Right ventricle myocardium inferior (tissue), 1 donor: Measurements from ENCODE around the gene FOXL1. TPM values are rescaled to one million over a fixed set of nuclear protein-coding genes. Genes with fewer than 3 reads are reported as not detected.
A peak's percentile ranks its signal among the peaks of the same experiment; 100 is the strongest.

Source experiments
- ATAC-seq: fragments of 200-7000 bp; cut with Tn5 transposase; one replicate; pipeline ENCODE4 v1.9.1; 2020; ENCODE audit warnings: mild to moderate bottlenecking, moderate library complexity
- DNase-seq: peaks from one replicate; pipeline ENCODE4 v3.0.0; 2021; ENCODE audit errors: missing footprints
- intact Hi-C: fragments of 100-400 bp; cut with DNase I; formaldehyde crosslinking; loops from one replicate; pipeline ENCODE4 v1.11.0; 2022
- total RNA-seq: library from RNA; stranded (reverse); fragmentation: NEBNext Ultra II Directional; extraction: Animal tissue kit (Norgen Biotek cat#: 25700); gene quantifications from one replicate; pipeline ENCODE4 v1.2.1, GENCODE V29; 2021
- donor health status: DM: no; HTN: yes; CAD: no; lungs with severe emphysema.

Gene FOXL1
- total RNA-seq, 1 donor from 2014 or later = 0.60 TPM

GRCh38 chr16:86616906-86617305 lies 38.6 kb downstream of the FOXL1 start:
- intact Hi-C loops = no loop called here
- no peak for ATAC-seq

DNA sequence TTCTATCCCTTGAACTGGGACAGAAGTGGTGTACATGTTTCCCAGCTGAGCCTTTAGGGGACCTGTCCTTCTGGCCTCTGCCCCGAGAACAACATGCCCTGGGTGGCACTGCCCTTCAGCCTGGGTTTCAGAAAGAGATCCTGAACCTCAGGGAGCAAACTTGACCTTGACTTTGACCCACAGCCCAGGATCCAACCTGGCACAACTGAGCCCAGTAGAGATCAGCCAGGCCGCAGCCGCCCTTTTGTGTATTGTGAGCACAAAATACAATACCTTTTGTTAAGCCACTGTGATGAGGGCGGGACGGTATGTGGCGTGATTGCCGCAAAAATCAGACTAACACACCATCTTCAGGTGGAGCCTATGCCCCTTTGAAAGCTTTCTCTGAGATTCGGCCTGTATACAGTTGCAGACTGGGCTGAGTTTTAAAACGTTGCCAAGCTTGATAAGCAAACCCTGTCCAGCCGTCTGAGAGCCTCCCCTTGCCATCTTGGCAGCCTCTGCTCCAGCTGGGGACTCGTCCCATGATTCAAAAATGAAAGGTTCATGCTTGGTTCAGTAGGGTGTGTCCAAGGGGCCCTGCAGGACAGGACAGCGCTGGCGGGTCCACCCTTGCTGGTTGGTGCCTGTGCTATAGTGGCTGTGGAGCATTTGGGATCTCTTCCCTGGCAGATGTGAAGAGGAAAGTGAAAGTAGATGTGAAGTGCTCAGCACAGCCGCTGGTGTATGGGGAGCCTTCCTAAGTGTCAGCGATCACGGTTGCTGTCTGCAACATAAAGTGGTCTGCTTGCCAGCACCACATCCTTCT lies 40.3 kb downstream of the FOXL1 start:
- peak; percentile 61 for ATAC-seq

More at GRCh38 chr16:86616906-86617305, 38.6 kb downstream of the FOXL1 start:
- no peak for DNase-seq

GRCh38 chr16:86619239-86619794 lies 41.0 kb downstream of the FOXL1 start:
- intact Hi-C loops = no loop called here
- DNase-seq = no peak
- no peak for ATAC-seq

More for the DNA sequence above, 40.3 kb downstream of the FOXL1 start:
- intact Hi-C loops = no loop called here
- DNase-seq = no peak

DNA sequence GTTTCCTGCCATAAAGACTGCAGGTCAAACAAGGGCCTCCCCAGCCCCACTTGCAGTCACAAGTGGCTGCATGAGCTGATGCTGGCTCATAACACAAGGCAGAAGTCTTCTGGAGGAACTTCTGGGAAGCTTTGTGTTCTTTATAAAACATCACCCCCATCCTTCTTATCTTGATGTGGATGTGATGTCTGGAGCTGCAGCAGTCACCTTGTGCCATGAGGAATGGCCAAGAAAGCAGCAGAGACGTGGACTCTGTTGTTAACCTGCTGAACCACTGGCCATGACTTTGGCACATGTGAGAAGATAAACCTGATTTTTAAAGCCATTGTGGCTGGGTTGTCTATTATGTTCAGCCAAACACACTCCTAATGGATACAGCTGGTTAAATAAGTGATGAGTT lies 41.8 kb downstream of the FOXL1 start:
- ATAC-seq (no peak), DNase-seq (no peak)
- intact Hi-C loops = no loop called here

- no peak for ATAC-seq
- intact Hi-C loops = no loop called here
These were observed 43.6 kb downstream of the FOXL1 start for GRCh38 chr16:86621966-86622365.

DNA sequence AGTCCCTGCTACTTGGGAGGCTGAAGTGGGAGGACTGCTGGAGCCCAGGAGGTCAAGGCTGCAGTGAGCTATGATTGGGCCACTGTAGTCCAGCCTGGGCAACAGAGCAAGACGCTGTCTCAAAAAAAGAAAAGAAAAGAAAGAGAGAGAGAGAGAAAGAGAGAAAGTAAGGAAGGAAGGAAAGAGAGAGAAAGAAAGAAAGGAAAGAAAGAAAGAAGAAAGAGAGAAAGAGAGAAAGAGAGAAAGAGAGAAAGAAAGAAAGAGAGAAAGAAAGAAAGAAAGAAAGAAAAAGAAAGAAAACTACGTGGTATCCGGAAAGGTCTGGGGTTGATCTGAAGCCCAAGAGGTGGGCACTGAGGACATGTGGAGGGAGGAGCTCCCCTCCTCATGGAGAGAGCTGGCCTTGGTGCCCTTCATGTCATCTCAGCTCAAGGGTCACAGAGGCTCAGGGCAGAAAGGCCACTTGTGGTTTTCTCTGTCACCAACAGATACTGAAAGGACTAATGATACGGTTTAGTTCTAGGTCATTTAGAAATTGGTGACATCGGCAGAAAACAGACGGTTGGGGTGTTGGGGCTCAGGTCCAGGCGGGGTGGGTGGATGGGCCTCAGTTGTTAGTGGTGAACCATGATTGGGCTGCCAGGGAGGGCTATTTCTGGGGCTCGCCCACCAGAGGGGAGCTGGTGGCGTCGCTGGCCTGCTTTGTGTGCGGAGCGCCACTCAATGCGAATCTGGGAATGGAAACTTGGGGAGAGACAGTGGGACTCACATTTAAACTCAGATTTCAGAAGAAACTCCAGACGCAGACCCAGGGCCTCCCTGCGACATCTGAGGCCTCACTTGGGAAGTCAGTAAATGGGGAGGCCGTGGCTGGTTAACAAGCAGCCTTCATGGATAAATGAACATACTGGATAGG lies 44.6 kb downstream of the FOXL1 start:
- no peak for ATAC-seq
- DNase-seq = no peak
- intact Hi-C loops = no loop called here

More at GRCh38 chr16:86621966-86622365, 43.6 kb downstream of the FOXL1 start:
- no peak for DNase-seq

- intact Hi-C loops = no loop called here
- no peak for ATAC-seq
- no peak for DNase-seq
These were observed 46.7 kb downstream of the FOXL1 start for GRCh38 chr16:86625029-86625428.

- ATAC-seq (no peak), DNase-seq (no peak)
- intact Hi-C loops = no loop called here
These were observed 47.5 kb downstream of the FOXL1 start for GRCh38 chr16:86625821-86626220.

DNA sequence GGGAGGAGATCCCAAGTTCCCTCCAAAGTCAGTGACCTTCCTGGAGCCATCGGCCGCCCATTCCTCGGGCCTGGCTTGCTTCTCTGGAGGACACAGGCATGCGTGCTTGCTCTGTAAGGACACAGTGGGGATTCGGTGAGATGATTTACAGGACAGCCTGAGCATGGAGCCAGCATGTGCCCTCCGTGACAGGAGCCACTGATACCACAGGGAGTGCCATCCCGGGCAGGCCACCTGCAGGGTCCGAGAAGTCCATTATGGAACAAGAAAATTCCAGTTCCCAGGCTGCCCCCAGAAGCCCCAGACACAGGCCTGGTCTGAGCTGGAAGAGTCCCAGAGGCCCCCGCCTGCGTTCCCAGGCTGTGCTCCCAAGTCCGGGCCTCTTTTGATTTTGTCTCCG lies 47.9 kb downstream of the FOXL1 start:
- ATAC-seq (no peak), DNase-seq (no peak)
- intact Hi-C loops = no loop called here

DNA sequence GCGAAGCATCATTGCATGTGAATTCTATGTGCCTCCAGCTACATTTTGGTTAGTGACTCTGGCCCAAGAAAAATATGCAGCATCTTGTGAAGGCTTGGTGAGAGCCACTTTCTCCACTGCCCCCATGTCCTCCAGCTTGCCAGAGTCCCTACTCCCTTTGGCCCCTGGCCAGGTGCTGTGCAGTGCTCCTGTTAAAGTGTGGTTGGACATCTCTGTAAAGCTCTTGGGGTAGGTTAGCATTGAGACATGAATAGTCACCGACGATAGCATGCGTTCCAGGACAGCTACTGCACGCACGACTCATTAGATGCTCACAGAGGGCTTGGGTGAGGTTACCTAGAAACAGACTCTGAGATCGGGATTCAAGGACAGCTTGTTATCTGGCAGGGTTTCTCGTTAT lies 48.6 kb downstream of the FOXL1 start:
- DNase-seq (no peak), ATAC-seq (no peak)
- intact Hi-C loops = no loop called here

DNA sequence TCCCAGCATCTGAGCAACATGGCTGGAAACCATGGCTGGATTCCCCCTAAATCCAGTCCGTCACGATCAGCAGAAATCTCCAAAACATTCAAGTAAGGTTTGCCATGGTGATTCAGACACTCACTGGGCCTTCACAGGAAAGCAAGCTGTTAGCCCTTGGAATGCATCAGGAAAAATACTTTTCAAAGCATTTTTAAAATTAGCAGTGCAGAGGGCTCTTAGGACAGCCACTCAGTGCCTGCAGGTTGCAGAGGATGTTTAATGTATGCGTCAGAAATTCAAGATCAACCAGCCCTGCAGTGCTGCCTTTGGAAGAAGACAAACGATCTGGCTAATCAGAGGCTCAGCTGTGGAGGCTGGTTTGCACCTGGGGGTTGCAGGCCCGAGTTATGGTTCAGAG lies 50.3 kb downstream of the FOXL1 start:
- intact Hi-C loops = no loop called here
- ATAC-seq (no peak), DNase-seq (no peak)

DNA sequence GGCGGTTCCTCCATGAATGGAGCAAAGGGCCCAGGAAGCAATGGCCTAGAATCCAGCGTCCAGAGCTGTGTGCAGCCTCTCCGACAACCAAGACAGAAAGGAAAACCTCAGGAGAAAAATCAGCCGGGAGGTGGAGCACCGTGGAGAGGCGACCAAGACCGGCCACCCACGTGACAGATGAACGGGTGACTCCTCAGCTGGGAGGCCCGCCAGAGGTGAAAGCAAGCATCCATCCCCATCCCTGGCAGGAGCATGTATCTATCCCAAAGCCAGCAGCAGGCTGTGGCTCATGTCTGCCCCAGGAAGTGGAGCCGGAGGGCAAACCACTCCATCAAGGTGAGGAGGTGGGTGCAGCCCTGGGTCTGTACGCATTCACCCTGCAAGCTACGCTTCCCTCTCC lies 52.1 kb downstream of the FOXL1 start:
- intact Hi-C loops = no loop called here
- ATAC-seq (peak; percentile 28), DNase-seq (no peak)

- intact Hi-C loops = no loop called here
- no peak for DNase-seq
These were observed 53.1 kb downstream of the FOXL1 start for GRCh38 chr16:86631444-86631843.

More at GRCh38 chr16:86631444-86631843, 53.1 kb downstream of the FOXL1 start:
- ATAC-seq = no peak

Other genes starting within 250 kb of the FOXL1 start
- 0.05 TPM for gene FOXF1, start 68.0 kb upstream of the FOXL1 start, total RNA-seq
- gene MTHFSD, start 23.3 kb upstream of the FOXL1 start, total RNA-seq = 10.0 TPM
- 1.4 TPM for gene FOXC2, start 11.7 kb upstream of the FOXL1 start, total RNA-seq